Neural progenitor cell (in vitro differentiated cells): Measurements from ENCODE around the gene MYH9. TPM values are rescaled to one million over a fixed set of nuclear protein-coding genes. Genes with fewer than 3 reads are reported as not detected.

Experiments
- DNase-seq: peaks from one replicate; pipeline ENCODE4 v3.0.0-alpha.2; 2016; ENCODE audit warnings: low spot score
- H2AFZ ChIP-seq: fragments of 200-600 bp; sonication (generic); replicated peaks from 2 replicates; pipeline ENCODE4 v1.6.1; 2016; ENCODE audit warnings: antibody characterized with exemption
- H3F3A ChIP-seq: fragments of 200-600 bp; sonication (generic); 2 replicates; pipeline ENCODE4 v1.6.1; 2016; ENCODE audit warnings: antibody characterized with exemption, low read depth
- H3K27ac ChIP-seq: fragments of 200-600 bp; sonication (generic); 2 replicates; pipeline ENCODE4 v1.5.1; 2016; ENCODE audit warnings: mild to moderate bottlenecking
- H3K27me3 ChIP-seq: fragments of 200-600 bp; sonication (generic); 2 replicates; pipeline ENCODE4 v1.6.1; 2016; ENCODE audit warnings: mild to moderate bottlenecking, moderate library complexity
- H3K36me3 ChIP-seq: fragments of 200-600 bp; sonication (generic); 2 replicates; pipeline ENCODE4 v1.5.1; 2016
- H3K4me1 ChIP-seq: fragments of 200-600 bp; sonication (generic); 2 replicates; pipeline ENCODE4 v1.6.1; 2016; ENCODE audit warnings: mixed run types
- H3K4me2 ChIP-seq: fragments of 200-600 bp; sonication (generic); 2 replicates; pipeline ENCODE4 v1.6.1; 2016
- H3K4me3 ChIP-seq: fragments of 200-600 bp; sonication (generic); 2 replicates; pipeline ENCODE4 v1.5.1; 2016
- H3K79me2 ChIP-seq: fragments of 200-600 bp; sonication (generic); 2 replicates; pipeline ENCODE4 v1.6.1; 2016; ENCODE audit warnings: low read depth
- H3K9ac ChIP-seq: fragments of 200-600 bp; sonication (generic); 2 replicates; pipeline ENCODE4 v1.6.1; 2016
- H3K9me3 ChIP-seq: fragments of 200-600 bp; sonication (generic); 2 replicates; pipeline ENCODE4 v1.5.1; 2016; ENCODE audit warnings: low read depth
- H4K20me1 ChIP-seq: fragments of 200-600 bp; sonication (generic); 2 replicates; pipeline ENCODE4 v1.6.1; 2016; ENCODE audit warnings: low read depth
- H3K27ac Mint-ChIP-seq: 3 replicates; pipeline ENCODE4 v1.8.0; 2021; ENCODE audit warnings: mixed read lengths
- H3K27me3 Mint-ChIP-seq: 2 replicates; pipeline ENCODE4 v1.8.0; 2022; ENCODE audit warnings: low read depth, mild to moderate bottlenecking, inconsistent platforms, moderate library complexity, mixed read lengths; ENCODE audit not compliant: insufficient read depth
- H3K36me3 Mint-ChIP-seq: 3 replicates; pipeline ENCODE4 v1.8.0; 2021; ENCODE audit warnings: mixed read lengths
- H3K4me1 Mint-ChIP-seq: 3 replicates; pipeline ENCODE4 v1.8.0; 2021; ENCODE audit warnings: mixed read lengths
- H3K4me3 Mint-ChIP-seq: 3 replicates; pipeline ENCODE4 v1.8.0; 2021; ENCODE audit warnings: mild to moderate bottlenecking, moderate library complexity, mixed read lengths
- H3K9me3 Mint-ChIP-seq: 3 replicates; pipeline ENCODE4 v1.8.0; 2020; ENCODE audit warnings: mixed read lengths
- CTCF ChIP-seq: fragments of 200-600 bp; sonication (generic); IDR thresholded peaks from 2 replicates; pipeline ENCODE4 v1.5.1; 2017; ENCODE audit warnings: antibody characterized with exemption, mild to moderate bottlenecking
- EZH2 ChIP-seq: fragments of 200-600 bp; sonication (generic); IDR thresholded peaks from 2 replicates; pipeline ENCODE4 v1.6.1; 2017; ENCODE audit warnings: antibody characterized with exemption, mild to moderate bottlenecking, moderate library complexity
- EZH2phosphoT487 ChIP-seq: fragments of 200-600 bp; sonication (generic); IDR thresholded peaks from 2 replicates; pipeline ENCODE4 v1.6.1; 2017; ENCODE audit warnings: antibody characterized with exemption
- total RNA-seq: library from RNA; depleted of rRNA; stranded (reverse); fragments of >200 nt; gene quantifications from 2 replicates; pipeline ENCODE4 v1.2.3, GENCODE V29; 2015; ENCODE audit warnings: low replicate concordance

MYH9 gene
- total RNA-seq, 1 donor from 2014 or later: 77.2 TPM

- Histone ChIP-seq H2AFZ (no peak overlapping the region), H3K9ac (no peak overlapping the region), H3F3A (peaks cover 3% of the 10 kb centered on the region), H4K20me1 (peaks cover 80% of the 10 kb centered on the region), H3K36me3 (no peaks in the 10 kb centered on the region), H3K79me2 (peaks cover 100% of the 10 kb centered on the region), H3K4me1 (peaks cover 14% of the 10 kb centered on the region), H3K27me3 (no peaks in the 10 kb centered on the region), H3K27ac (peak overlapping the region; percentile 56), H3K9me3 (no peaks in the 10 kb centered on the region), H3K4me2 (no peak overlapping the region), H3K4me3 (no peak overlapping the region)
- Mint-ChIP-seq H3K4me1 (peaks cover 27% of the 10 kb centered on the region), H3K27ac (no peak overlapping the region), H3K4me3 (no peak overlapping the region), H3K36me3 (peaks cover 14% of the 10 kb centered on the region), H3K9me3 (no peaks in the 10 kb centered on the region), H3K27me3 (peaks cover 2% of the 10 kb centered on the region)
- TF ChIP-seq EZH2phosphoT487 (no peak), CTCF (no peak), EZH2 (no peak)
- no peak for DNase-seq
These were observed 8.0 kb downstream of the MYH9 start for GRCh38 chr22:36379593-36380361.

- Mint-ChIP-seq H3K4me1 (peaks cover 24% of the 10 kb centered on the region), H3K9me3 (no peaks in the 10 kb centered on the region), H3K27me3 (peaks cover 2% of the 10 kb centered on the region), H3K36me3 (peaks cover 14% of the 10 kb centered on the region), H3K4me3 (no peak overlapping the region), H3K27ac (no peak overlapping the region)
- Histone ChIP-seq H3F3A (no peaks in the 10 kb centered on the region), H2AFZ (no peak overlapping the region), H3K79me2 (peaks cover 100% of the 10 kb centered on the region), H3K27me3 (no peaks in the 10 kb centered on the region), H3K4me1 (peaks cover 8% of the 10 kb centered on the region), H3K9me3 (no peaks in the 10 kb centered on the region), H3K36me3 (no peaks in the 10 kb centered on the region), H3K4me2 (no peak overlapping the region), H3K27ac (peak overlapping the region; percentile 23), H4K20me1 (peaks cover 86% of the 10 kb centered on the region), H3K4me3 (no peak overlapping the region), H3K9ac (no peak overlapping the region)
- TF ChIP-seq CTCF: no peak
- no peak for DNase-seq
These were observed 8.9 kb downstream of the MYH9 start for GRCh38 chr22:36378869-36379217.

GRCh38 chr22:36378080-36378868 is 9.5 kb downstream of the MYH9 start:
- peaks cover 2% of the 10 kb centered on the region for H3K27me3 Mint-ChIP-seq
- no peak for TF ChIP-seq CTCF
- TF ChIP-seq EZH2: no peak
- no peak for TF ChIP-seq EZH2phosphoT487
- Histone ChIP-seq H3K27ac (peak overlapping the region; percentile 23), H3K4me3 (no peak overlapping the region), H3K36me3 (no peaks in the 10 kb centered on the region), H3K9ac (no peak overlapping the region), H3K79me2 (peaks cover 100% of the 10 kb centered on the region), H3K4me2 (no peak overlapping the region), H3K4me1 (peaks cover 8% of the 10 kb centered on the region), H3K9me3 (no peaks in the 10 kb centered on the region), H4K20me1 (peaks cover 86% of the 10 kb centered on the region), H2AFZ (no peak overlapping the region), H3K27me3 (no peaks in the 10 kb centered on the region), H3F3A (peaks cover under 1% of the 10 kb centered on the region)
- no peaks in the 10 kb centered on the region for H3K9me3 Mint-ChIP-seq
- peak overlapping the region; percentile 86 for H3K27ac Mint-ChIP-seq
- peak overlapping the region; percentile 0 for H3K4me3 Mint-ChIP-seq
- H3K4me1 Mint-ChIP-seq: peaks cover 28% of the 10 kb centered on the region
- H3K36me3 Mint-ChIP-seq: peaks cover 13% of the 10 kb centered on the region
- no peak for DNase-seq
